SKM-1 treated with dmso at 0.1 percent for 144 hours (cell line): ENCODE data around the gene MAD2L1BP.

Experiments
- DNase-seq: peaks from one replicate; lab custom pipeline; 2025; ENCODE audit not compliant: unreplicated experiment; lab: John Stamatoyannopoulos, UW

Gene MAD2L1BP

DNA sequence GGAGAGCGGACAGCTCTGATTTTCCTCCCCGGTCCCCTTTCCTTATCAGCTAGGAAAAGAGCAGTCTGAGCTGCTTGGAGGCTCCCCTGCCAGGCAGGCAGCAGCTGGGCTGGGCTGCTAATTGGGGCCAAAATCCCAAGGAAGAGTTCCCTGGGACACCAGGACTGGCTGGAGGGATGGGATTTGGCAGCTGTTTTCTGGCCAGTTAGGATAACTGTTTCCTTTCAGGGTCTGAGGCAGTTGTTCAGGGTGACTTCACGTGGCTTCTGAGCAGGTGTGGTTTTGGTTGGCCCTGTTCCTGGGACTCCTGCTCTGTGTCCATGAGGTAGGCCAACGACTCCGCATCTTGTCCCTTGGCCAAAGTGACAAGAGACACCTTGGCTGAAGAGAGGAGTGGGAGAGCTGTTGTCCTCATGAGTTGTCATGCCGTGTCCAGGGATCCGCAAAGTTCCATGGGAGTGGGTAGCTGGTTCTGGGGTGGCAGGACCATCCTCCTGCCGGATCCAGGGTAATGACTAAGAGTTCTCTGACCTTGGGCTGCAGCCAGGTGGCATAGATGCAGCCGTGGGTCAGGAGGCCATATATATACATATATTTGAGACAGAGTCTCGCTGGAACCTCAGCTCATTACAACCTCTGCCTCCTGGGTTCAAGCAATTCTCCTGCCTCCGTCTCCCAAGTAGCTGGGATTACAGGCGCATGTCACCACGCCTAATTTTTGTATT, 30.7 kb downstream of the MAD2L1BP start:
- DNase-seq = no peak

DNA sequence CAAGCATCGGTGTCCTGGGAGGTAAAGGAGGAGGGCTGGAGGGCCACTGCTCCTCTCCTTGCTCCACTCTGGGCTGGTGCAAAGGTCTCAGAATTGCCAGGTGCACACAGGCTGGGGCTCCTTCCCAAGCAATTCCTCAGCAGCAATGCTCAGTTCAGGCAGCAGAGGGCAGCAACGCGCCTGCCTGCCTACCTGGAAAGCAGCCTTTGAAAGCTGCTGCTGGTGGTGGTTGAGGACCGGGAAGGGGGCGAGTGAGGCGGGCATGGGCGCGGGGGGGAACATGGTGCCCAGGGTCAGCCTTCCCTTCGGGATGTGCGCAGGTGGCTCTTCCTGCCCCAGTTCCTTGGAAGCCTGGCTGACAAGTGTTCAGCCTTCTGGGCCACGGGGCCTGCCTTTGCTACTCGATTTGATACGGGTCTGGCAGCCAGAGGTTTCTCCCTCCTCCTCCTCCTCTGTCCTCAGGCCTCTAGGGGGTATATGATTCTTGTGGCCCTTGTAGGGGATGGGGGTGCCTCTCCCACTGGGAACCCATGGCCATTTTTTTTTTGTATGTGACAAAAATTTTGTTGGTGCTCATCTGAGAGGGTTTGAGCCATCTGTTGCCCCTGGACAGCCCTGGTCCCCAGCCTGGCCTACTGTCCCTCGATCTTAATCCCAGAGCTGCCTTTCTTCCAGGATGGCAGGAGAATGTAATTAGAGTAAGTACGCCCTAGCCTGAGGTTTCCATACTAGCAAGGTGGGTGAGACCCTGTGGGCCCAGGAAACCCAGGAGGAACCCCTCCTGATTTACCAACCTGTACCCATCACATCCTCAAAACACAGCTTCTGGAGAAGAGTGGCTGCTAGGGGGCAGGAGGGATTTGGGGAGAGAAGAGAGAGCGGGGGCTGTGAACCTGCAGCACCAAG, 31.9 kb downstream of the MAD2L1BP start:
- peak; percentile 42 for DNase-seq

DNA sequence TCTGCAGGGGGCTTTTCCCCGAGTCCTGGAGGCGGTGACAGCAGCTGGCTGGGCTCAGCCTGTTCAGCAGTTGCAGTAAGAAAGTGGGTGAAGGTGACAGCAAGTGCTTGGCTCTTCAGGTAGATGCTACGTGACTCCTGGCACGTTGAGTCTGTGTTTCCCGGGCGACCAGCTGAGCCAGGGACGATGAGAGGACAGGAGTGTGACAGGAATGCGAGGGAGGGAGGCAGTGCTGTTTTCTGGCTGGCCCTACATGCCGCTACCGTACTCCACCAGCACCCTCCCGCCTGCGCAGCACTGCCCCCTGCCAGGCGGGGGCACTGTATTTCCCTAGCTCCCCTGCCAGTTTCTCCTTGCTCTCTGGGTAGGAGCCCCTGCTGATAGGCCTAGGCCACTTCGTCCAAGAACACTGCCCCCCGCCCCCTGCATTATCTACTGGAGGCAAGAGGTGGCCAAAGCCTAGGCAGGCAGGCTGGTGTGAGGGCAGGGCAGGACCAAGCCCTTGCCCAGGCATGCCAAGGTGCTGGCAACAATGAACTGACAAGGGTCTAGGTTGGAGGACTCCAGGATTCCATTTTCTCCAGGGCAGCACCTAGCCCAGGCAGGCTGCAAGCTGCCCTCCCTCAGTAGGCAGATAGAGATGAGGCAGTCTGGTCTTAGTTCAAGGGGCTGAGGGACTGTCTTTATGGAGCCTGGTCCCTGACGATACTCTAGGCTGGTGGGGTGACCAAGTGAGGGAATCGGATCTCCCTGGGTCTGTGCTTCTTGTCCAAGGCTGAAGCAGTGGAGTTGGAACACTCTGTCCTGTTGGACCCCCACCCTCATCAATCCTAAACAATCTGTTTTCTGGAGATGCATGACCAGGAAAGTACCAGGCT, 32.8 kb downstream of the MAD2L1BP start:
- peak; percentile 40 for DNase-seq

DNA sequence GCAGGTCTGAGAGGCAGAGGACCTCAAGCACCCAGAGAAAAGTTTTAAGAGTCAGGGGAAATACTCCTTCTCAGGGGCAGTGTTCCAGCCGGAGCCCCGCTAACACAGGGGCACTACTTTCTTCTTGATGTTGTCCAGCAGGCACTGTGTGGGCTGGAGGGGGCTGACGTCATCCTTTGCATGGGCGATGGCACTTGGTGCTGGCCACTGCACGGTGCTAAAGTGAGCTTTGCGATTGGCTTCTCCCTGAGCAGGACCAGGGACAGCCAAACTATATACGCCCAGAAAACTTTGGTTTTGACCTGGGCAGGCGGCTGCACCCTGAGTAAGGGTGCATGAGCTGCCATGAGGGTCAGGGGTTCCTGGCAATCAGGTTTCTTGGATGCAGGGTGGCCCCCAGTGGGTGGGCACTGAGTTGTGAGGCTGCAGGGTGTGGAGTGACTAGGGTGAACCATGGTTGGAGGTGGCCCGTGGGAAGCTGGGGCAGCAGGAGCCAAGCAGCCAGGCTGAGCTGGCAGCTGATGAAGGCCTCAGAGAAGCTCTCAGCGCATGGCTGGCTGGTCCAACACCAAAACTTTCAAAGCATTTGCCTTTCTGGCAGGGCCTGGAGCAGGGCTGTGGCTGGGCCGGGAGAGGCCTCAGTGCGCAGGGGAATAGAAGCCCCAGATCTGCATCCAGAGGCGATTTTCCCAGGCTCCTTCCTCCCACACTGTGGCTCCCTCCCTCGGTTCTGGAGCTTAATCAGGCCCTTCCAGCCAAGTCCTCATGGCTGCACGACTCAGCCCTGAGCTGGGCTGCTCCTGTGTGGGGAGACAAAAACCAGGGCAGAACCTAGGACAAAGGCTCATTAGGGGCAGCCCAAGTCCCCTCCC, 33.6 kb downstream of the MAD2L1BP start:
- no peak for DNase-seq

DNA sequence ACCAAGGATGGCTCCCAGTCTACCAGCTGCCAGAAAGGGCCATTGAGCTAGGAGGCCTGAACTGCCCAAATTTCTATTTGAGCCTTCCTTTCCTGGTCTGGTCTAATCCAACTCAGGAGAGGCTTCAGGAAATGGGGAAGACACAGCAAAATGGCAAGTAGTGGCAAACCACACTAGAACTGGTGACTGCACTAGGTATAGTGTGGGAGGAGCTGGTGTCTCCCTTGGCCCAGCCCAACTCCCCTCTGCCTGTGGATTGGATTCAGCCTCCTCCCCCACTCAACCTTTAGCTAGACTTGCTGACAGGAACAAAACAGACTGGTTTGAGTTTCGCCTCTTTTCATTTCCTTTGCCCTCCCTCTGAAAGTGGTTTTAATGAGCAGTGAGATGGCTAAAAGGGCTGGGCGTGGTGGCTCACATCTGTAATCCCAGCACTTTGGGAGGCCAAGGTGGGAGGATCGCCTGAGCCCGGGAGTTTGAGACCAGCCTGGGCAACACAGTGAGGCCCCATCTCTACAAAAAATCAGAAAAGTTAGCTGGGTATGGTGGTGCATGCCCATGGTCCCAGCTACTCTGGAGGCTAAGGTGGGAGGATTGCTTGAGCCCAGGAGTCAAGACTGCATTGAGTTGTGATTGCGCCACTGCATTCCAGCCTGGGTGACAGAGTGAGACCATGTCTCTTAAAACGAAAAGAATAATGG, 34.4 kb downstream of the MAD2L1BP start:
- no peak for DNase-seq

DNA sequence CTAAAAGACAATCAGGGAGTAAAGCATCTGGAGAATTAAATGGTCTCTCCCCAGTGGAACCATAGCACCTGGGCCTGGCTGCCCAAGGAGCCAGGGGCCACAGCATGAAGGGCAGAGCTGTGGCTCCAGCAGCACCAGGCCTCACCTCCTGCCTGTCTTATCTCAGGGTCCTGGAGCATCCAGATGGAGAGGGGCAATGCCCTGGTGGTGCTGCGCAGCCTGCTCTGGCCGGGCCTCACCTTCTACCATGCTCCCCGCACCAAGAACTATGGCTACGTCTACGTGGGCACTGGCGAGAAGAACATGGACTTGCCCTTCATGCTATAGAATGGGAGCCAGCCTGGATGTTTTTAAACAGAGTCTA, 35.0 kb downstream of the MAD2L1BP start:
- no peak for DNase-seq

DNA sequence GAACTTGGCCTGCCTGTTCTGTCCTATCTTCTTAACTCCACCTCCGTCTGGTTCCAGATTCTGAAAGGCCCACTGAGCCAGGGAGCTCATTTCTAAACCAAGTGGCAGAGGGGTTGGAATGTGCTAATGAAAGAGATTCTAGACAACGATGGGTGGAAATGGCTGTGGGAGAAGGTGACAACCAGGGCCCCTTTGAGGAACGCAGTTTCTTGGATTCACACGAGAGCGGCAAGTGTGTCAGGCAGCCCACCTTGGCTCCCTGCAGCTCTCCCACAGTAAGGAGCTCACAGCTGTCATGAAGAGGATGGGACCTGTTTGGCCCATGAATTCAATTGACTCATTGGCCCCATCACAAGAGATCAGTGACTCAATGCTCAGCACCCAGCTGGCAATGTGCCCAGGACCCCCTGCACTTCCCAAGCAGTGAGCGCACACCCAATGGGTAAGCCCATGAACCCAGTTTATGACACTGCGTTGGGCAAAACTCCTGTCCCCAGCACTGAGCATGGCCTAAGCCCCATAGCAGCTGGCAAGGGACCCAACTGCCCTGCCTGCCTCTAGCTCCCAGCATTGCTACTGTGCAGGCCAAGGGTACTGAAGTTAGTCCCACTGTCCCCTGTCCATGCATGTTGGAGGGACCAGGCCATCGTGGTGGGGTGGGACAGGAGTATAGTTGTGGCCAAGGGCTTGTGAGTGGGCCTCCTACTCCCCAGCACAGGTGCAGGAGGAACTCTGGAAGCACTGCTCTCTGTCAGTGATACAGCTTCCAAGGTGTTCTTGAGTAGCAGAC, 35.6 kb downstream of the MAD2L1BP start:
- no peak for DNase-seq

DNA sequence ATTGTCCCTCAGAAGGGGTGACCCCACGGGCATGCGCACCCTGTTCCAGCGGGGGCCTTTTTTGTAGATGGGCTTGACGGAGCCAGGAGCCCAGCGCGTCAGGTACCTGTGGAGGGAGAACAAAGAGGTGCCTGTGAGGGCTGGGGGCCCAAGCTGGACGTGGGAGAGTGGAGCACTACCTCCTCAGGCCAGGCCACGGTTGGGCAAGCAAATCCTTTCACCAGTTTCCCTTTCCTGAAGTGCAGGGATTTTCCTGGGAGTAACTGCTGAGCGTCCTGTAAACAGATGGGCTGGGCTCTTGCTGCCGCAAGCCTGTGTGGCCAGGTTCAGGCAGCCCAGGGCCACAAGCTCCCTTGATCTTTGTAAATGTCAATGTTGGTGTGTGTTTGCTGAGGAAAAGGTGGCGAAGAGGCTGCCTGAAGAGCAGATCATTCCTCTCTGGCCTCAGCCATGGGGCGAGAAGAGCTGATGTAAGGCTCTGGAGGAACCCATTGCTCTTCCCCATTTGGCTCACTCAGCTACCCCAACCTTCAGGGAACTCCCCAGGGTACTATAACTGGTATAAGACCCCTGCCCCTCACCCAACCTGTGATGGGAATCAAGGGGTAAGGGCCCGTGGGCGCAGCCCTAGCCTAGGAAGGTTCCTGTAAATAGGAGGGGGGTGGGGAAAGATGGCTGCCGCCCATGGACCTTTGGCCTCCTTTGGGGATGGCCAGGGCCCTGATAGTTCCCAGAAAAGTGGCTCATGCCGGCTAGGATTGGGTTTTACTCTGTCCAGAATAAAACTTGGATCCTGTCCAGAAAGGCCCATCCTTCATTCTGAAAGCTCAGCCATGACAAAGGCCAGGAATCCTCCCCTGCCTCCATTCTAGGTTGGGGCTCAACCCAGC, 36.4 kb downstream of the MAD2L1BP start:
- no peak for DNase-seq

DNA sequence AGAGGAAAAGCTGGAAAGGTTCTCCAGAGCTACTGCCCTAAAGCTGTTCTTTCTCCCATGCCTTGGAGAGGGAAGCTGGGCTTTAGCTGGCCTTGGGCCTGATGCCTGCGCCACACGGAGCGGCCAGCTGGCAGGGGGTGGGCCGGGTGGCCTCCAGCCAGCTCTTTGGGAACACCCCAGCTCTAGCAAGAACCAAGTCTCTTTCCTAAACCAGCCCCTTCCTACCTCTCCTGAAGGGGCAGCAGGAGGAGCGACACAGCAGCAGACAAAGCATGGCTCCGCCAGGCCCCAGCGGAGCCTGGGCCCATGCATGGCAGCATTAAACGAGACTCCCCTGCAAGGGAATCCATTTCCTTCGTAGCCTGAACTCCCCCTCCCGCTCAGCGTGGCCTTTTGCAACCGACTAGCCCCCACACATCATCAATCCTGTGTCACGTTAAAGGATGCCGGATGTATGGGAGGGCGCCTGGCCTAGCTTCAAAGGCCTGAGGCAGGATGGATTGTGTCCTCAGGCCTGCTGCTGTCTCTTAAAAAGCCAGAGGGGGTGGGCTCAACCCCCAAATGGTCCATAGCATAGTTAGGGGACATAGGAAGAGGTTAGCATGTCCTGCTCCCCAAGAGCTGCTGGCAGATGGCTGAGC, 37.9 kb downstream of the MAD2L1BP start:
- no peak for DNase-seq

DNA sequence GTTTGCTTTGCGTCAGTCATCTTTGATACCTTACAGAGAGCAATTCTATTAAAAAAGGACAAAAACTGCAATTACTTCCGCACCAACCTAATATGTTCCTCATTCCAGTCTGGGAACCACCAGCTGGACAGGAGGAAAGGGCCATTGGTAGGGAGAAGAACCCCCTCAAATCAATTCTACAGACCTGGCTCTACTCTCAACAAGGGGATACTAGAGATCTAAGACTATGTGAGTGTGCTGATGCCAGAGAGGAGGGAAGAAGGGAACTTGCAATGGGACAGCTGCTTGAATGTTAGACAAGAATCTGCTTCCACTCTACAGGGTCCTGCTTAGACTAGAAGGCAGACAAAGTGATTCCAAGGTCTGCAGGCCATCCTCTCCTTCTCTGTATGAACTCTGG, 38.7 kb downstream of the MAD2L1BP start:
- no peak for DNase-seq

DNA sequence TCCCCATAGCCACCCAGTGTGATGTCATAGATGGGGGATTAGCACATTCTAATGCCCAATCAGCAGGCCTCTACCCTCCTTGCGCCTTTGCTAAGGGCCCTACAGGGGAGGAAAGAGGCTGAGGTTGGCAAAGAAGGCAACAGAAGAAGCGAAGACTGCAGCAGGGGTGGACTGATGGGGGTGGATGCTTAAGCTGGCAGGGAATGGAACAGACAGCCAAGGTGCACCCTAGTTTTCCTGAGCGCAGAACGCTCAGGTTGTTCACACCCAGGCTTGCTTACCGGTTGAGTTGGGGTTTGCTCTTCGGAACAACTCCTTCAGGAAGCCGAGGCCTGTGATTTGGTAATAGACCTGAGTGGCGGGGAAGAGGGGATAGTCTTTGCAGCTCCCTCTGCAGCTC, 39.3 kb downstream of the MAD2L1BP start:
- DNase-seq = no peak

DNA sequence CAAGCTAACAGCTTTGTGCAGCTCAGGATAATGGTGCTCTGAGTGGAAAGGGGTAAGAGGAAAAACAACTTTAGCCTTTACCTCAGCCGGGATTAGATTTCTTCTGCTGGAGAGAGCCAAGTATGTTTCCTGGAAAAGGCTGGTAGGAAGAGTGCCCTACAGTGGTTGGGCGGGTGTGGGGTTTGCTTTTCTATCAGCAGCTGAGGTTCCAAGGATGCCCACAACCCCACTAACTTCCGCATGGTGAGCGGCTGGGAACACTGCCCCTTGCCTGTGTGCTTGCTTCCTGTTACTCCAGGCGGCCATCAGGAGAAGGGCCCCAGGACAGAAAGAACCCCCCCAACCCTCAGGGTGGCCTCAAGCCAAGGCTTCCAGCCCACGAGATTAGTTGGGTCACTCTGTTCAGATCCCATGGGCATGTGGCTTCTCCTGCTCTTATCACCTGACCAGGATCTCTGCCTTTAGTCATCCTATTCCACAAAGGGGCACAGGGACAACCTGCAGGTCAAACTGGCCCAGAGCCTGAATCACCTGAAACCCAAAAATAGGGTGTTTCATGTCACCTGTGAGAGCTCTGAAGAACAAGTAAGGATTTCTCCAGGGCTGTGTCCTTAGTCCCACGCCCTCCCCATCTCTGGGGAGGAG, 41.4 kb downstream of the MAD2L1BP start:
- DNase-seq = no peak

DNA sequence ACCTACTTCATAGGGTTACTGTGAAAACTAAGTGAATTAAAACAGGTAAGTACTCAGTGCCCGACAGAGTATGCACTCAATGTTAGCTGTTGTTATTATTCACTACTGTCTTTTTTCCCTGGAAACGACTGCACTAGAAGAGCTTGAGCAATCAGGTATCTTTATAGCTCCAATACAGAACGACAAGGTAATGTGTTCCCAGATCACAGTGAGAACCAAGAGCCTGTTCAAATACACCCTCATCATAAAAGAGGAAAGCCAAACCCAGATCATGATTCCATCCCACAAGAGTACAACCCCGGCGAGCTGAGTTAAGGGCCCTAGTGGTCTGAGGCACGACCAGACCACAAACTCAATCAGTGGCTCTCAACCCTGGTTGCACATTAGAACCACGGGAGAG, 42.1 kb downstream of the MAD2L1BP start:
- DNase-seq = no peak

DNA sequence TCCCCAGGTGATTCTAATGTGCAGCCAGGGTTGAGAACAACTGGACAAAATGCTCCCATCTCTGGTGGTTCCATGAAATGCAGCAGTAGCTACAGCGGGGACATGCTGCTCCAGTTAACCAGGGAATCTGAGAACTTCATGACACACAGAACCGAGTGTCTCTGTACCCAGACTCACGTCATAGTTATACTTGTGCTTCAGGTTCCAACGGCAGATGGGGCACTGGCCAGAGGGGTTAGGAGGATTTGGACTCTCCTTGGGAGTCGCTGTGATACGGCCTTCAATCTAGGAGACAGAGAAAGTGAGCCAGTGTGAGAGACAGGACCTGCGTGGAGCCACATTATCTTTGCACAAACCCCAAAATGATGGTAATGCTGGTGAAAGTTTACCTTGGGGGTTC, 42.7 kb downstream of the MAD2L1BP start:
- no peak for DNase-seq

DNA sequence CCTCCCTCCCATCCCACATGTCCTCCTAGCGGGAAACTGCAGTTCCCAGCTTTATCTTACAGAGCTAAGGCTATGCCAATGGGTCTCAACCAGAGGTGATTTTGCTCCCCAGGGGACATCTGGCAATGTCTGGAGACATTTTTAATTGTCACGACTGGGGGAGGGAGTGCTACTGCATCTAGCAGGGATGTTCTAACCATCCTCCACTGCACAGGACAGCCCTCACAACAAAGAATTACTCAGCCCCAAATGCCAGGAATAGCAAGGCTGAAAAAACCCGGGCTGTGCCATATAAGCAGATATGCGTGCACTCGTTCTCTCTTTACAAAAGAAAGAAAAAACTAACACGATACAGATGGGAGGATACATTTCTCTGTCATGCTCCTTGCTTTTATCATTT, 43.4 kb downstream of the MAD2L1BP start:
- no peak for DNase-seq

DNA sequence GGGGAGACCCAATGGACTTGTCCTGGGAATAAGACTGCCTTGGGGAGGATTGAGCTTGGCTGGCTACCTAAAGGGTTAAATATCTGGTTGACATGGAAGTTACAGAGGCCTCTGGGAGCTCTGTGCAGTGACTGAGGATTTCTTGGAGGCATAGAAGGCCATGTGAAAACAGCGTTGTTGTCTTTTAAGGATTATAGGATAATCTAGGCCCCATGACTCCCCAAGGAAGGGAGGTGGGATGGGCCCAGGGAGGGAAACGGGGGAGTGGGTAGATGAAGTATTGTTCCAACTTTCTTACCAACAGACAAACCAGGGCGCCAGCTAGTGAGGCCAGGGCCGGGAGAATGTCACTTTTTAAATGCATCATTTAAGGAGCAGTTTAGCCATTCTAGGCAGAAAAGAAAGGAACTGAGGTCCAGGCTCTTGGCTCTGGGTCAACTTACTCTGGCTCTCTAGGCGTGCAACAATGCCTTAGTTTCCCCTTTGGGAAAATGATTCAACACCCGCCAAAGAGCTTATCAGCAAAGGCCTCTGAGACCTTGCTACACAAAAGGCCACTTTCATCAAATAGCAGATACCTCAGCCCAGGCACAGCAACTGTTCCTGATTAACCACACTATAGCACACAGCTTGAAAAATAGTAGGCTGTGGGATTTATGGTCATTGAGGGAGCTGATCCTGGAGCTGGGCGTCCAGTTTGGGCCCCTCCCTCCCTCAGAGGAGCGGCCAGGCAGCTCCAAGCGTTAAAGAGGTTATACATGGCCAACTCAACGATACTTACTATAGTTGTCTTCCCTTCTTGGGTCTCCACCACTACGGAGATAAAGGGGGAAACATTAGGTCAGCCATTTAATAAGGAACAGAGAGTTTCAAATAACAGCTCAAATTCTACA, 44.9 kb downstream of the MAD2L1BP start:
- DNase-seq = no peak
